Pancreas (tissue), 10 donors: ENCODE data around the gene PAK1. TPM values are rescaled to one million over a fixed set of nuclear protein-coding genes. Genes with fewer than 3 reads are reported as not detected.
"Not testable (repeated sequence)": the region's sequence is repeated elsewhere in the genome, so short reads cannot be mapped to it uniquely, and the experiment has no call there.

Source experiments
- ATAC-seq, 4 donors: fragments of 200-7000 bp; cut with Tn5 transposase; one replicate each; pipeline versions ENCODE4 v1.8.0 to v1.9.1; 2020; ENCODE audit warnings: mild to moderate bottlenecking in 4 of 4, moderate library complexity in 4 of 4
- DNase-seq, 6 donors: peaks; one replicate each; pipeline ENCODE4 v3.0.0-alpha.2; 2020
- FAIRE-seq: peaks from 2 replicates; lab custom pipeline; 2012; peaks lifted over from hg19 to GRCh38; lab: Jason Lieb, UNC
- H3K27ac ChIP-seq, 4 donors: fragments of 200-600 bp; sonication (generic); 1 replicate in 3 of 4; 2 replicates in 1 of 4; pipeline versions ENCODE4 v1.5.0 to v1.8.0; 2020
- H3K27me3 ChIP-seq, 4 donors: fragments of 200-600 bp; one replicate each; pipeline ENCODE4 v1.8.0; 2021
- H3K36me3 ChIP-seq, 3 donors: fragments of 200-600 bp; sonication (generic) in 1 of 3; one replicate each; pipeline versions ENCODE4 v1.5.0 to v1.8.0; 2020 to 2021
- H3K4me1 ChIP-seq, 3 donors: fragments of 200-600 bp; one replicate each; pipeline ENCODE4 v1.8.0; 2021
- H3K4me3 ChIP-seq, 4 donors: fragments of 200-600 bp; sonication (generic) in 2 of 4; one replicate each; pipeline versions ENCODE4 v1.5.0 to v1.8.0; 2020 to 2021
- H3K9me3 ChIP-seq, 4 donors: fragments of 200-600 bp; one replicate each; pipeline ENCODE4 v1.8.0; 2021
- CTCF ChIP-seq, 4 donors: fragments of 200-600 bp; sonication (generic) in 3 of 4; IDR thresholded peaks; one replicate each; pipeline versions ENCODE4 v1.5.0 to v1.8.0; 2021; ENCODE audit warnings: antibody characterized with exemption in 4 of 4
- WGBS, 2 donors: extraction: QIAGEN DNeasy Blood & Tissue Kit; methylation state at CpG; one replicate each; pipeline ENCODE4 v1.1.7; 2013; 5-methylcytosine and 5-hydroxymethylcytosine counted together
- intact Hi-C, 3 donors: fragments of 100-400 bp; cut with DNase I; formaldehyde crosslinking; loops; one replicate each; pipeline versions ENCODE4 v1.11.1 to v1.14.2; 2022
- polyA plus RNA-seq, 2 donors: library from polyadenylated mRNA; stranded (reverse); fragments of 200-250 nt; gene quantifications; one replicate each; pipeline ENCODE4 v1.2.3, GENCODE V29; 2013
- total RNA-seq, 6 donors: library from RNA; stranded (reverse); fragmentation: NEBNext Ultra II Directional in 4 of 6; extraction: Animal tissue kit (Norgen Biotek cat#: 25700) in 4 of 6; gene quantifications; one replicate each; pipeline versions ENCODE4 v1.2.1 to v1.2.4, GENCODE V29; 2021 to 2023
- donor health status: healthy with polysubstance abuse.
- donor health status: DM: no; HTN: no; CAD: no; lungs with moderate emphysema.
- donor health status: DM: no; HTN: no; CAD: no.
- donor health status: control.
- donor health status: control.
- donor health status: Bipolar disorder and iron deficiency.
- donor health status: DM: yes; HTN: yes; CAD: no.
- donor health status: DM: no; HTN: no; CAD: no.
- donor health status: DM: no; HTN: no; CAD: no.
- donor health status: DM: yes; HTN: yes; CAD: no.

Gene PAK1
- total and polyA plus RNA-seq, 8 donors = 9.0 to 40.0 (median 20.7) TPM

- FAIRE-seq = no peak
- ATAC-seq = no peak
- Histone ChIP-seq H3K36me3 (no peaks in the 10 kb centered on the region), H3K9me3 (no peaks in the 10 kb centered on the region), H3K4me1 (no peaks in the 10 kb centered on the region), H3K4me3 (no peak overlapping the region), H3K27ac (no peak overlapping the region), H3K27me3 (no peaks in the 10 kb centered on the region)
- intact Hi-C loops = no loop called here
- 60 to 74% methylated on average over 4 of the region's 4 CpGs for WGBS, 2 donors
- TF ChIP-seq CTCF (IDR thresholded peaks at IDR 0.05) = no peak
- DNase-seq = no peak
Observed at GRCh38 chr11:77502346-77502905, 28.5 kb upstream of the PAK1 start.

GRCh38 chr11:77501758-77502157 is 27.9 kb upstream of the PAK1 start:
- no peak overlapping the region for H3K27ac ChIP-seq
- no peaks in the 10 kb centered on the region for H3K4me1 ChIP-seq
- ATAC-seq = no peak
- WGBS, 2 donors = 33 to 52% methylated on average over 2 of the region's 2 CpGs
- no peak for TF ChIP-seq CTCF (IDR thresholded peaks at IDR 0.05)
- no peak for FAIRE-seq
- no peak overlapping the region for H3K4me3 ChIP-seq
- intact Hi-C loops = no loop called here
- DNase-seq = no peak
- H3K27me3 ChIP-seq = no peaks in the 10 kb centered on the region
- H3K36me3 ChIP-seq = no peaks in the 10 kb centered on the region
- no peaks in the 10 kb centered on the region for H3K9me3 ChIP-seq

- Histone ChIP-seq H3K4me1 (no peaks in the 10 kb centered on the region), H3K36me3 (no peaks in the 10 kb centered on the region), H3K27ac (no peak overlapping the region), H3K27me3 (no peaks in the 10 kb centered on the region), H3K9me3 (no peaks in the 10 kb centered on the region), H3K4me3 (no peak overlapping the region)
- no peak for ATAC-seq
- DNase-seq = no peak
- no peak for TF ChIP-seq CTCF (IDR thresholded peaks at IDR 0.05)
- 34 to 41% methylated on average over 1 of the region's 1 CpG for WGBS, 2 donors
- intact Hi-C loops = no loop called here
- FAIRE-seq = no peak
Observed at GRCh38 chr11:77497368-77497767, 23.5 kb upstream of the PAK1 start.

- Histone ChIP-seq H3K36me3 (no peaks in the 10 kb centered on the region), H3K9me3 (no peaks in the 10 kb centered on the region), H3K4me3 (no peak overlapping the region), H3K27ac (no peak overlapping the region), H3K4me1 (no peaks in the 10 kb centered on the region), H3K27me3 (no peaks in the 10 kb centered on the region)
- TF ChIP-seq CTCF (IDR thresholded peaks at IDR 0.05) = no peak
- 77 to 89% methylated on average over 1 of the region's 1 CpG for WGBS, 2 donors
- no peak for ATAC-seq
- intact Hi-C loops = no loop called here
- no peak for FAIRE-seq
- no peak for DNase-seq
Observed at GRCh38 chr11:77495526-77495925, 21.6 kb upstream of the PAK1 start.

- intact Hi-C loops, H3K4me1 ChIP-seq, ATAC-seq, H3K9me3 ChIP-seq, H3K36me3 ChIP-seq, H3K4me3 ChIP-seq, H3K27me3 ChIP-seq, DNase-seq, FAIRE-seq, H3K27ac ChIP-seq: not testable (repeated sequence)
- WGBS, 2 donors = 88 to 98% methylated on average over 9 to 27 of the region's 28 CpGs
Observed at GRCh38 chr11:77490035-77490434, 16.1 kb upstream of the PAK1 start.
